ENCODE results near the gene HLA-B. TPM values are rescaled to one million over a fixed set of nuclear protein-coding genes. Genes with fewer than 3 reads are reported as not detected.

The HLA-B gene
- total RNA-seq, 2 experiments from 2014 or later, result 3,225 to 3,295 TPM

- peaks cover 1% of the 10 kb centered on the region for H3K9me3 Mint-ChIP-seq
- H3K4me1 Mint-ChIP-seq (ENCODE audit: low read depth), result peaks cover 43% of the 10 kb centered on the region
- no peaks in the 10 kb centered on the region for H3K27me3 Mint-ChIP-seq (ENCODE audit: low read depth)
- H3K36me3 Mint-ChIP-seq (ENCODE audit: low read depth), result peaks cover 36% of the 10 kb centered on the region
- peak overlapping the region; percentile 100 for H3K27ac Mint-ChIP-seq
- DNase-seq, result peak; percentile 42
- CTCF ChIA-PET, result interaction anchor here (0.7 to 1.4 kb wide), 2 partner anchors 9 to 232 kb away, joined by 3 to 6 read pairs; no protein-coding TSS in a partner anchor
- peak overlapping the region; percentile 97 for H3K4me3 Mint-ChIP-seq
- intact Hi-C loops (cut with micrococcal nuclease), result no loop called here
Measured at GRCh38 chr6:31358302-31358701, 1.3 kb upstream of the HLA-B start.

GRCh38 chr6:31357886-31358285, 907 bp upstream of the HLA-B start:
- no peaks in the 10 kb centered on the region for H3K27me3 Mint-ChIP-seq (ENCODE audit: low read depth)

GRCh38 chr6:31356216-31356945, 598 bp downstream of the HLA-B start:
- Mint-ChIP-seq H3K27ac (peak overlapping the region; percentile 100), H3K4me3 (peak overlapping the region; percentile 97), H3K27me3 (ENCODE audit: low read depth) (no peaks in the 10 kb centered on the region), H3K9me3 (no peaks in the 10 kb centered on the region), H3K36me3 (ENCODE audit: low read depth) (peaks cover 43% of the 10 kb centered on the region), H3K4me1 (ENCODE audit: low read depth) (peaks cover 55% of the 10 kb centered on the region)
- CTCF ChIA-PET, result no interaction called here
- intact Hi-C loops (cut with micrococcal nuclease), result loop anchor here (2.0 kb wide), 1 partner anchor 160 kb away; no protein-coding TSS in a partner anchor
- DNase-seq, result peak; percentile 77

More at GRCh38 chr6:31357886-31358285, 907 bp upstream of the HLA-B start:
- H3K36me3 Mint-ChIP-seq (ENCODE audit: low read depth), result peaks cover 40% of the 10 kb centered on the region
- H3K4me1 Mint-ChIP-seq (ENCODE audit: low read depth), result peaks cover 45% of the 10 kb centered on the region
- H3K9me3 Mint-ChIP-seq, result peaks cover 1% of the 10 kb centered on the region
- peak overlapping the region; percentile 97 for H3K4me3 Mint-ChIP-seq
- H3K27ac Mint-ChIP-seq, result peak overlapping the region; percentile 100
- intact Hi-C loops (cut with micrococcal nuclease), result loop anchor here (1.0 to 2.0 kb wide), 3 partner anchors 86 to 161 kb away; partner anchors contain the start of gene HLA-C
- no peak for DNase-seq
- CTCF ChIA-PET, result interaction anchor here (1.0 to 1.4 kb wide), 3 partner anchors 9 to 161 kb away, joined by 4 to 6 read pairs (median 6); no protein-coding TSS in a partner anchor

- intact Hi-C loops (cut with micrococcal nuclease), result no loop called here
- H3K36me3 Mint-ChIP-seq (ENCODE audit: low read depth), result peaks cover 41% of the 10 kb centered on the region
- H3K4me3 Mint-ChIP-seq, result peak overlapping the region; percentile 97
- CTCF ChIA-PET, result interaction anchor here (2.4 kb wide), 1 partner anchor 11 kb away, joined by 11 read pairs; no protein-coding TSS in a partner anchor
- peaks cover 55% of the 10 kb centered on the region for H3K4me1 Mint-ChIP-seq (ENCODE audit: low read depth)
- H3K27ac Mint-ChIP-seq, result peak overlapping the region; percentile 90
- no peaks in the 10 kb centered on the region for H3K9me3 Mint-ChIP-seq
- DNase-seq, result peak; percentile 17
- no peaks in the 10 kb centered on the region for H3K27me3 Mint-ChIP-seq (ENCODE audit: low read depth)
Measured at GRCh38 chr6:31355583-31355948, 1.4 kb downstream of the HLA-B start.

GRCh38 chr6:31354864-31355582, 2.0 kb downstream of the HLA-B start:
- no peak for DNase-seq

GRCh38 chr6:31354158-31354863, 2.7 kb downstream of the HLA-B start:
- no peaks in the 10 kb centered on the region for H3K9me3 Mint-ChIP-seq
- DNase-seq, result no peak
- peak overlapping the region; percentile 97 for H3K4me3 Mint-ChIP-seq
- H3K27ac Mint-ChIP-seq, result peak overlapping the region; percentile 90
- intact Hi-C loops (cut with micrococcal nuclease), result no loop called here
- CTCF ChIA-PET, result interaction anchor here (0.6 to 2.4 kb wide), 2 partner anchors 12 to 143 kb away, joined by 3 to 11 read pairs; no protein-coding TSS in a partner anchor
- no peaks in the 10 kb centered on the region for H3K27me3 Mint-ChIP-seq (ENCODE audit: low read depth)
- peaks cover 53% of the 10 kb centered on the region for H3K4me1 Mint-ChIP-seq (ENCODE audit: low read depth)
- peaks cover 41% of the 10 kb centered on the region for H3K36me3 Mint-ChIP-seq (ENCODE audit: low read depth)

More at GRCh38 chr6:31354864-31355582, 2.0 kb downstream of the HLA-B start:
- Mint-ChIP-seq H3K9me3 (no peaks in the 10 kb centered on the region), H3K27ac (peak overlapping the region; percentile 90), H3K36me3 (ENCODE audit: low read depth) (peaks cover 41% of the 10 kb centered on the region), H3K4me3 (peak overlapping the region; percentile 97), H3K4me1 (ENCODE audit: low read depth) (peaks cover 54% of the 10 kb centered on the region), H3K27me3 (ENCODE audit: low read depth) (no peaks in the 10 kb centered on the region)
- CTCF ChIA-PET, result interaction anchor here (2.4 kb wide), 1 partner anchor 11 kb away, joined by 11 read pairs; no protein-coding TSS in a partner anchor
- intact Hi-C loops (cut with micrococcal nuclease), result no loop called here

- H3K4me3 Mint-ChIP-seq, result peak overlapping the region; percentile 97
- peaks cover 41% of the 10 kb centered on the region for H3K36me3 Mint-ChIP-seq (ENCODE audit: low read depth)
- peak overlapping the region; percentile 57 for H3K27ac Mint-ChIP-seq
- intact Hi-C loops (cut with micrococcal nuclease), result no loop called here
- CTCF ChIA-PET, result interaction anchor here (2.4 kb wide), 1 partner anchor 13 kb away, joined by 11 read pairs; no protein-coding TSS in a partner anchor
- no peaks in the 10 kb centered on the region for H3K9me3 Mint-ChIP-seq
- DNase-seq, result no peak
- H3K27me3 Mint-ChIP-seq (ENCODE audit: low read depth), result no peaks in the 10 kb centered on the region
- peaks cover 50% of the 10 kb centered on the region for H3K4me1 Mint-ChIP-seq (ENCODE audit: low read depth)
Measured at GRCh38 chr6:31353384-31353945, 3.5 kb downstream of the HLA-B start.

GRCh38 chr6:31352683-31353383, 4.1 kb downstream of the HLA-B start:
- H3K4me3 Mint-ChIP-seq, result peak overlapping the region; percentile 5
- intact Hi-C loops (cut with micrococcal nuclease), result no loop called here
- H3K9me3 Mint-ChIP-seq, result no peaks in the 10 kb centered on the region
- peaks cover 44% of the 10 kb centered on the region for H3K4me1 Mint-ChIP-seq (ENCODE audit: low read depth)
- peak; percentile 29 for DNase-seq
- CTCF ChIA-PET, result no interaction called here
- peak overlapping the region; percentile 46 for H3K27ac Mint-ChIP-seq
- H3K27me3 Mint-ChIP-seq (ENCODE audit: low read depth), result no peaks in the 10 kb centered on the region
- H3K36me3 Mint-ChIP-seq (ENCODE audit: low read depth), result peaks cover 41% of the 10 kb centered on the region

- Mint-ChIP-seq H3K36me3 (ENCODE audit: low read depth) (peaks cover 41% of the 10 kb centered on the region), H3K9me3 (no peaks in the 10 kb centered on the region), H3K4me1 (ENCODE audit: low read depth) (peaks cover 43% of the 10 kb centered on the region), H3K27ac (peak overlapping the region; percentile 46), H3K4me3 (peak overlapping the region; percentile 6), H3K27me3 (ENCODE audit: low read depth) (no peaks in the 10 kb centered on the region)
- no peak for DNase-seq
- CTCF ChIA-PET, result no interaction called here
- intact Hi-C loops (cut with micrococcal nuclease), result no loop called here
Measured at GRCh38 chr6:31352310-31352682, 4.7 kb downstream of the HLA-B start.

GRCh38 chr6:31351401-31352309, 5.3 kb downstream of the HLA-B start:
- peak overlapping the region; percentile 6 for H3K4me3 Mint-ChIP-seq
- H3K4me1 Mint-ChIP-seq (ENCODE audit: low read depth), result peaks cover 43% of the 10 kb centered on the region
- CTCF ChIA-PET, result no interaction called here
- no peaks in the 10 kb centered on the region for H3K9me3 Mint-ChIP-seq
- peak; percentile 20 for DNase-seq
- H3K36me3 Mint-ChIP-seq (ENCODE audit: low read depth), result peaks cover 37% of the 10 kb centered on the region
- intact Hi-C loops (cut with micrococcal nuclease), result no loop called here
- H3K27me3 Mint-ChIP-seq (ENCODE audit: low read depth), result no peaks in the 10 kb centered on the region
- H3K27ac Mint-ChIP-seq, result peak overlapping the region; percentile 46

GRCh38 chr6:31351033-31351380, 6.0 kb downstream of the HLA-B start:
- Mint-ChIP-seq H3K27me3 (ENCODE audit: low read depth) (no peaks in the 10 kb centered on the region), H3K36me3 (ENCODE audit: low read depth) (peaks cover 34% of the 10 kb centered on the region), H3K9me3 (no peaks in the 10 kb centered on the region), H3K4me3 (no peak overlapping the region), H3K27ac (no peak overlapping the region), H3K4me1 (ENCODE audit: low read depth) (peaks cover 43% of the 10 kb centered on the region)
- no peak for DNase-seq
- CTCF ChIA-PET, result no interaction called here
- intact Hi-C loops (cut with micrococcal nuclease), result no loop called here
